Neural cell (in vitro differentiated cells): ENCODE measurements around the gene GRK3. TPM values are rescaled to one million over a fixed set of nuclear protein-coding genes. Genes with fewer than 3 reads are reported as not detected.

Source experiments
- H2AFZ ChIP-seq: fragments of 200-600, 300-800 bp; sonication (generic), shearing (Covaris generic); 2 replicates; pipeline ENCODE4 v1.6.0; 2014; ENCODE audit warnings: low read depth, mild to moderate bottlenecking, antibody characterized with exemption, low read length, moderate library complexity
- H3F3A ChIP-seq: fragments of 200-600 bp; shearing (Covaris generic); 2 replicates; pipeline ENCODE4 v1.6.1; 2016; ENCODE audit warnings: mild to moderate bottlenecking, moderate library complexity, mixed read lengths, antibody characterized with exemption, low read length; ENCODE audit not compliant: insufficient read depth, poor library complexity, severe bottlenecking
- H3K27ac ChIP-seq: fragments of 200-600, 300-800 bp; sonication (generic), shearing (Covaris generic); 2 replicates; pipeline ENCODE4 v1.5.1; 2014; ENCODE audit warnings: mild to moderate bottlenecking, low read length, moderate library complexity
- H3K27me3 ChIP-seq: fragments of 300-800, 200-600 bp; sonication (generic), shearing (Covaris generic); 2 replicates; pipeline ENCODE4 v1.6.0; 2014; ENCODE audit warnings: mild to moderate bottlenecking, low read depth, low read length, moderate library complexity; ENCODE audit not compliant: insufficient read depth
- H3K36me3 ChIP-seq: fragments of 300-800, 200-600 bp; sonication (generic), shearing (Covaris generic); 2 replicates; pipeline ENCODE4 v1.5.1; 2014; ENCODE audit warnings: mild to moderate bottlenecking, antibody characterized with exemption, low read length, moderate library complexity; ENCODE audit not compliant: insufficient read depth
- H3K4me2 ChIP-seq: fragments of 300-800, 200-600 bp; sonication (generic), shearing (Covaris generic); 2 replicates; pipeline ENCODE4 v1.6.0; 2014; ENCODE audit warnings: mild to moderate bottlenecking, low read length
- H3K4me3 ChIP-seq: fragments of 300-800, 200-600 bp; sonication (generic), shearing (Covaris generic); 2 replicates; pipeline ENCODE4 v1.5.1; 2014; ENCODE audit warnings: mild to moderate bottlenecking, low read length, moderate library complexity
- H3K79me2 ChIP-seq: fragments of 200-600 bp; shearing (Covaris generic); replicated peaks from 2 replicates; pipeline ENCODE4 v1.6.0; 2014; ENCODE audit warnings: mild to moderate bottlenecking, low read length, moderate library complexity; ENCODE audit not compliant: insufficient read depth
- H3K9ac ChIP-seq: fragments of 300-800, 200-600 bp; sonication (generic), shearing (Covaris generic); 2 replicates; pipeline ENCODE4 v1.6.1; 2016; ENCODE audit warnings: mild to moderate bottlenecking, low read length, mixed read lengths
- H3K9me2 ChIP-seq: fragments of 200-600 bp; shearing (Covaris generic); 2 replicates; pipeline ENCODE4 v1.6.1; 2016; ENCODE audit warnings: mild to moderate bottlenecking, low read length, mixed read lengths; ENCODE audit not compliant: insufficient read depth
- H3K9me3 ChIP-seq: fragments of 200-600, 300-800 bp; sonication (generic), shearing (Covaris generic); 2 replicates; pipeline ENCODE4 v1.6.1; 2016; ENCODE audit warnings: mild to moderate bottlenecking, mixed run types, low read length, moderate library complexity, mixed read lengths
- H4K20me1 ChIP-seq: fragments of 200-600 bp; shearing (Covaris generic); 2 replicates; pipeline ENCODE4 v1.6.1; 2016; ENCODE audit warnings: mild to moderate bottlenecking, mixed run types; ENCODE audit not compliant: insufficient read depth
- EP300 ChIP-seq: fragments of 450-650 bp; conservative IDR thresholded peaks from 2 replicates; pipeline ENCODE4 v1.6.1; 2014; ENCODE audit warnings: antibody characterized with exemption, mild to moderate bottlenecking, moderate library complexity; ENCODE audit not compliant: poor library complexity, severe bottlenecking
- EZH2 ChIP-seq: fragments of 200-600, 300-800 bp; shearing (Covaris generic), sonication (generic); IDR thresholded peaks from 2 replicates; pipeline ENCODE4 v1.6.1; 2014; ENCODE audit warnings: antibody characterized with exemption, low read length, borderline replicate concordance, mild to moderate bottlenecking; ENCODE audit not compliant: insufficient read depth, poor library complexity, severe bottlenecking
- MXI1 ChIP-seq: fragments of 450-650 bp; conservative IDR thresholded peaks from 2 replicates; pipeline ENCODE4 v1.6.1; 2014; ENCODE audit warnings: antibody characterized with exemption, mild to moderate bottlenecking; ENCODE audit not compliant: poor library complexity, severe bottlenecking
- POLR2AphosphoS5 ChIP-seq: IDR thresholded peaks from 2 replicates; pipeline ENCODE4 v1.6.1; 2012
- RAD21 ChIP-seq: fragments of 450-650 bp; conservative IDR thresholded peaks from 2 replicates; pipeline ENCODE4 v1.6.1; 2014; ENCODE audit warnings: antibody characterized with exemption, mild to moderate bottlenecking, moderate library complexity
- SMC3 ChIP-seq: fragments of 450-650 bp; conservative IDR thresholded peaks from 2 replicates; pipeline ENCODE4 v1.6.1; 2014; ENCODE audit warnings: antibody characterized with exemption, mild to moderate bottlenecking, moderate library complexity; ENCODE audit not compliant: poor library complexity
- TAF1 ChIP-seq: IDR thresholded peaks from 2 replicates; pipeline ENCODE4 v1.6.1; 2012; ENCODE audit warnings: low read depth
- polyA plus RNA-seq: library from polyadenylated mRNA; depleted of rRNA; stranded (reverse); fragments of >200 nt; gene quantifications from 2 replicates; pipeline ENCODE4 v1.2.3, GENCODE V29; 2014
- TF ChIP-seq, protein P1 (sequence below): fragments of 450-650 bp; IDR thresholded peaks from 2 replicates; pipeline ENCODE4 v1.5.1; 2014; ENCODE audit warnings: antibody characterized with exemption, mild to moderate bottlenecking, moderate library complexity; ENCODE audit not compliant: poor library complexity, severe bottlenecking
- TF ChIP-seq, protein P2 (sequence below): IDR thresholded peaks from 2 replicates; pipeline ENCODE4 v1.6.1; 2012; ENCODE audit warnings: borderline replicate concordance

The GRK3 gene
- polyA plus RNA-seq, 1 donor from 2014 or later, result 9.8 TPM

- no peaks in the 10 kb centered on the region for H3K79me2 ChIP-seq
- H3K27ac ChIP-seq, result no peak overlapping the region
- no peaks in the 10 kb centered on the region for H3K27me3 ChIP-seq
- H3K9me2 ChIP-seq, result no peaks in the 10 kb centered on the region
- no peaks in the 10 kb centered on the region for H3K9me3 ChIP-seq
- no peak overlapping the region for H3K4me3 ChIP-seq
- H3K36me3 ChIP-seq, result no peaks in the 10 kb centered on the region
- no peak overlapping the region for H3K9ac ChIP-seq
- no peak for TF ChIP-seq RAD21
- TF ChIP-seq TAF1, result no peak
- TF ChIP-seq EP300, result no peak
- no peak for TF ChIP-seq POLR2AphosphoS5
- TF ChIP-seq, protein P1, sequence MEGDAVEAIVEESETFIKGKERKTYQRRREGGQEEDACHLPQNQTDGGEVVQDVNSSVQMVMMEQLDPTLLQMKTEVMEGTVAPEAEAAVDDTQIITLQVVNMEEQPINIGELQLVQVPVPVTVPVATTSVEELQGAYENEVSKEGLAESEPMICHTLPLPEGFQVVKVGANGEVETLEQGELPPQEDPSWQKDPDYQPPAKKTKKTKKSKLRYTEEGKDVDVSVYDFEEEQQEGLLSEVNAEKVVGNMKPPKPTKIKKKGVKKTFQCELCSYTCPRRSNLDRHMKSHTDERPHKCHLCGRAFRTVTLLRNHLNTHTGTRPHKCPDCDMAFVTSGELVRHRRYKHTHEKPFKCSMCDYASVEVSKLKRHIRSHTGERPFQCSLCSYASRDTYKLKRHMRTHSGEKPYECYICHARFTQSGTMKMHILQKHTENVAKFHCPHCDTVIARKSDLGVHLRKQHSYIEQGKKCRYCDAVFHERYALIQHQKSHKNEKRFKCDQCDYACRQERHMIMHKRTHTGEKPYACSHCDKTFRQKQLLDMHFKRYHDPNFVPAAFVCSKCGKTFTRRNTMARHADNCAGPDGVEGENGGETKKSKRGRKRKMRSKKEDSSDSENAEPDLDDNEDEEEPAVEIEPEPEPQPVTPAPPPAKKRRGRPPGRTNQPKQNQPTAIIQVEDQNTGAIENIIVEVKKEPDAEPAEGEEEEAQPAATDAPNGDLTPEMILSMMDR, result no peak
- no peak for TF ChIP-seq EZH2
- TF ChIP-seq, protein P2, sequence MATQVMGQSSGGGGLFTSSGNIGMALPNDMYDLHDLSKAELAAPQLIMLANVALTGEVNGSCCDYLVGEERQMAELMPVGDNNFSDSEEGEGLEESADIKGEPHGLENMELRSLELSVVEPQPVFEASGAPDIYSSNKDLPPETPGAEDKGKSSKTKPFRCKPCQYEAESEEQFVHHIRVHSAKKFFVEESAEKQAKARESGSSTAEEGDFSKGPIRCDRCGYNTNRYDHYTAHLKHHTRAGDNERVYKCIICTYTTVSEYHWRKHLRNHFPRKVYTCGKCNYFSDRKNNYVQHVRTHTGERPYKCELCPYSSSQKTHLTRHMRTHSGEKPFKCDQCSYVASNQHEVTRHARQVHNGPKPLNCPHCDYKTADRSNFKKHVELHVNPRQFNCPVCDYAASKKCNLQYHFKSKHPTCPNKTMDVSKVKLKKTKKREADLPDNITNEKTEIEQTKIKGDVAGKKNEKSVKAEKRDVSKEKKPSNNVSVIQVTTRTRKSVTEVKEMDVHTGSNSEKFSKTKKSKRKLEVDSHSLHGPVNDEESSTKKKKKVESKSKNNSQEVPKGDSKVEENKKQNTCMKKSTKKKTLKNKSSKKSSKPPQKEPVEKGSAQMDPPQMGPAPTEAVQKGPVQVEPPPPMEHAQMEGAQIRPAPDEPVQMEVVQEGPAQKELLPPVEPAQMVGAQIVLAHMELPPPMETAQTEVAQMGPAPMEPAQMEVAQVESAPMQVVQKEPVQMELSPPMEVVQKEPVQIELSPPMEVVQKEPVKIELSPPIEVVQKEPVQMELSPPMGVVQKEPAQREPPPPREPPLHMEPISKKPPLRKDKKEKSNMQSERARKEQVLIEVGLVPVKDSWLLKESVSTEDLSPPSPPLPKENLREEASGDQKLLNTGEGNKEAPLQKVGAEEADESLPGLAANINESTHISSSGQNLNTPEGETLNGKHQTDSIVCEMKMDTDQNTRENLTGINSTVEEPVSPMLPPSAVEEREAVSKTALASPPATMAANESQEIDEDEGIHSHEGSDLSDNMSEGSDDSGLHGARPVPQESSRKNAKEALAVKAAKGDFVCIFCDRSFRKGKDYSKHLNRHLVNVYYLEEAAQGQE, result no peak
- no peak for TF ChIP-seq SMC3
- no peak for TF ChIP-seq MXI1
- H3K4me2 ChIP-seq, result no peak overlapping the region
- no peak overlapping the region for H2AFZ ChIP-seq
- no peaks in the 10 kb centered on the region for H3F3A ChIP-seq
- H4K20me1 ChIP-seq, result no peaks in the 10 kb centered on the region
Measured at GRCh38 chr22:25688627-25689026, 124.2 kb downstream of the GRK3 start.

GRCh38 chr22:25689631-25690030 lies 125.2 kb downstream of the GRK3 start:
- Histone ChIP-seq H3F3A (no peaks in the 10 kb centered on the region), H3K9me2 (no peaks in the 10 kb centered on the region), H3K9ac (no peak overlapping the region), H3K27ac (no peak overlapping the region), H3K4me2 (no peak overlapping the region), H3K79me2 (no peaks in the 10 kb centered on the region), H3K9me3 (no peaks in the 10 kb centered on the region), H3K36me3 (no peaks in the 10 kb centered on the region), H4K20me1 (no peaks in the 10 kb centered on the region), H3K27me3 (no peaks in the 10 kb centered on the region), H2AFZ (no peak overlapping the region), H3K4me3 (no peak overlapping the region)
- TF ChIP-seq POLR2AphosphoS5 (no peak), SMC3 (no peak), EP300 (no peak), EZH2 (no peak), RAD21 (no peak), MXI1 (no peak), TAF1 (no peak)
- TF ChIP-seq, protein P1, result no peak
- TF ChIP-seq, protein P2, result no peak
